Upper lobe of left lung (tissue), 6 donors: ENCODE data around the gene ELL3. TPM values are rescaled to one million over a fixed set of nuclear protein-coding genes. Genes with fewer than 3 reads are reported as not detected.
"Not testable (repeated sequence)": the region's sequence is repeated elsewhere in the genome, so short reads cannot be mapped to it uniquely, and the experiment has no call there.

Experiments
- ATAC-seq, 2 donors: fragments of 200-7000 bp; cut with Tn5 transposase; one replicate each; pipeline ENCODE4 v1.9.1; 2022; ENCODE audit warnings: mild to moderate bottlenecking in 2 of 2, moderate library complexity in 2 of 2; ENCODE audit not compliant: low FRiP score in 2 of 2
- DNase-seq, 2 donors: peaks; one replicate each; pipeline ENCODE4 v3.0.0-alpha.2; 2019 to 2020
- H3K27ac ChIP-seq, 4 donors: fragments of 200-600 bp; sonication (generic); one replicate each; pipeline ENCODE4 v1.5.1; 2016 to 2019
- H3K27me3 ChIP-seq, 4 donors: fragments of 200-600 bp; sonication (generic); one replicate each; pipeline ENCODE4 v1.5.1; 2017 to 2019
- H3K36me3 ChIP-seq, 4 donors: fragments of 200-600 bp; sonication (generic); one replicate each; pipeline ENCODE4 v1.5.1; 2016 to 2019
- H3K4me1 ChIP-seq, 4 donors: fragments of 200-600 bp; sonication (generic); one replicate each; pipeline ENCODE4 v1.5.1; 2018 to 2019
- H3K4me3 ChIP-seq, 4 donors: fragments of 200-600 bp; sonication (generic); one replicate each; pipeline ENCODE4 v1.5.1; 2017 to 2019; ENCODE audit warnings: mild to moderate bottlenecking in 2 of 4, moderate library complexity in 1 of 4
- H3K9me3 ChIP-seq, 4 donors: fragments of 200-600 bp; sonication (generic); one replicate each; pipeline ENCODE4 v1.5.1; 2018 to 2019
- CTCF ChIP-seq, 6 experiments: fragments of 450-650 bp in 4 of 6; fragments of 200-600 bp in 2 of 6; sonication (generic) in 2 of 6; IDR thresholded peaks; one replicate each; pipeline ENCODE4 v1.5.1; 2016 to 2019; ENCODE audit warnings: antibody characterized with exemption in 6 of 6
- EP300 ChIP-seq, 4 donors: sonication (generic); formaldehyde crosslinking; IDR thresholded peaks; one replicate each; pipeline ENCODE4 v1.5.1; 2017; ENCODE audit warnings: antibody characterized with exemption in 4 of 4, control low read depth in 2 of 4
- POLR2A ChIP-seq, 4 donors: fragments of 450-650 bp; IDR thresholded peaks; one replicate each; pipeline ENCODE4 v1.5.1; 2016 to 2017; ENCODE audit warnings: antibody characterized with exemption in 4 of 4, mild to moderate bottlenecking in 2 of 4
- POLR2AphosphoS5 ChIP-seq, 2 donors: sonication (generic); formaldehyde crosslinking; IDR thresholded peaks; one replicate each; pipeline ENCODE4 v1.5.1; 2017; ENCODE audit warnings: antibody characterized with exemption in 2 of 2
- WGBS, 2 donors: methylation state at CpG; one replicate each; pipeline ENCODE4 v1.1.5; 2017 to 2018; 5-methylcytosine and 5-hydroxymethylcytosine counted together
- total RNA-seq, 6 donors: library from RNA; depleted of rRNA in 4 of 6; stranded (reverse); fragments of >200 nt in 4 of 6; gene quantifications; one replicate each; pipeline versions ENCODE4 v1.1.0 to v1.2.1, GENCODE V29; 2016 to 2021
- donor health status: DM: no; HTN: no; CAD: no; lungs with moderate emphysema.
- donor health status: DM: no; HTN: yes; CAD: no; lungs with severe emphysema.

The ELL3 gene
- total RNA-seq, 6 donors from 2014 or later = 1.7 to 8.4 (median 4.3) TPM

- peaks cover 36 to 100% (median 93%) of the 10 kb centered on the region in 4 donors for H3K36me3 ChIP-seq
- H3K9me3 ChIP-seq = no peaks in the 10 kb centered on the region
- no peaks in the 10 kb centered on the region for H3K27me3 ChIP-seq
- DNase-seq (no peak), ATAC-seq (peak in 1 of 2 donors; percentile 44)
- 87 to 88% methylated on average over 6 of the region's 6 CpGs for WGBS, 2 donors
- H3K27ac ChIP-seq = peak overlapping the region in 1 of 4 donors; percentile 16
- no peak overlapping the region for H3K4me3 ChIP-seq
- TF ChIP-seq POLR2AphosphoS5 (IDR thresholded peaks at IDR 0.05) (no peak), POLR2A (IDR thresholded peaks at IDR 0.05) (no peak), EP300 (IDR thresholded peaks at IDR 0.05) (no peak)
- H3K4me1 ChIP-seq = no peaks in the 10 kb centered on the region
Observed at GRCh38 chr15:43808960-43809678, 32.4 kb upstream of the ELL3 start.

DNA sequence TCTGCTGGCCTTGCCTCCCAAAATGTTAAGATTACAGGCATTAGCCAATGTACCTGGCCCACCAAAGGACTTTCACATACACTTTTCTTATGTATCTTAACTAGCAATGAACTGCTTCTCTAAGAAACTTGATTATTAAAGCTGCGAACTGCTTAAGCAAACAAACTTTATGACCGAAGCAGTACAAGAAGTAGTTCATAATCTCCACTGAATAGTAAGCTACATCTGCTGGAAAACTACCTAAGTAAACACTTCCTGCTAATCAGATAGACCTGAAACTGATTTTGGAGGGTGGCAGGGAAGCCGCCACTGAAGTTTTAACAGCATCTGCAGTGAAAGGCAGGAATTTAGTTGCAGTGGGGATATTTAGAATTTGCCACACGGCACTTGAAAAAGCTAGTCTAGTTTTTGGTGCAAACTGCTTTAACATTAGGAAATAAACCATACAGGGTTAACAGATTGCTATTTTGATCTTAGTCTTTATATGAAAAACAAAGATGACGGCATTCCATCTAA is 31.7 kb upstream of the ELL3 start:
- H3K4me3 ChIP-seq = no peak overlapping the region
- H3K27ac ChIP-seq = no peak overlapping the region
- 92 to 96% methylated on average over 5 of the region's 5 CpGs for WGBS, 2 donors
- no peaks in the 10 kb centered on the region for H3K27me3 ChIP-seq
- TF ChIP-seq EP300 (IDR thresholded peaks at IDR 0.05) (no peak), CTCF (IDR thresholded peaks at IDR 0.05) (no peak), POLR2A (IDR thresholded peaks at IDR 0.05) (no peak), POLR2AphosphoS5 (IDR thresholded peaks at IDR 0.05) (no peak)
- H3K9me3 ChIP-seq = no peaks in the 10 kb centered on the region
- peaks cover 31 to 100% (median 90%) of the 10 kb centered on the region in 4 donors for H3K36me3 ChIP-seq
- H3K4me1 ChIP-seq = no peaks in the 10 kb centered on the region
- DNase-seq (no peak), ATAC-seq (no peak)

- not testable (repeated sequence) for DNase-seq, H3K27ac ChIP-seq, H3K4me3 ChIP-seq, ATAC-seq, H3K27me3 ChIP-seq, H3K9me3 ChIP-seq
- WGBS, 2 donors = 93 to 98% methylated on average over 5 to 7 of the region's 7 CpGs
- Histone ChIP-seq H3K36me3 (peaks cover 10 to 81% (median 49%) of the 10 kb centered on the region in 4 donors), H3K4me1 (peaks cover 28 to 33% (median 30%) of the 10 kb centered on the region in 4 donors)
Observed at GRCh38 chr15:43802676-43803075, 25.9 kb upstream of the ELL3 start.

- Histone ChIP-seq H3K36me3 (peaks cover 13 to 81% (median 41%) of the 10 kb centered on the region in 4 donors), H3K4me3 (peak within 1 kb of the TSS; percentile 80 to 93 (median 87)), H3K27me3 (no peaks in the 10 kb centered on the region), H3K9me3 (no peaks in the 10 kb centered on the region), H3K4me1 (peaks cover 32 to 50% (median 37%) of the 10 kb centered on the region in 4 donors), H3K27ac (peak within 1 kb of the TSS; percentile 80 to 92 (median 84))
- TF ChIP-seq POLR2AphosphoS5 (IDR thresholded peaks at IDR 0.05) (peak; percentile 87 to 90), POLR2A (IDR thresholded peaks at IDR 0.05) (peak in 3 of 4 donors; percentile 41 to 76 (median 62)), EP300 (IDR thresholded peaks at IDR 0.05) (no peak), CTCF (IDR thresholded peaks at IDR 0.05) (no peak)
- ATAC-seq (peak; percentile 96 to 97), DNase-seq (peak; percentile 95 to 96)
- 8 to 16% methylated on average over 24 to 44 of the region's 44 CpGs for WGBS, 2 donors
Observed at GRCh38 chr15:43800286-43801141, 23.7 kb upstream of the ELL3 start, which contains the start of gene HYPK. TSS of gene HYPK (plus strand) at chr15:43800599. CDS start at chr15:43800623, 24 bp downstream.

- Histone ChIP-seq H3K4me1 (peaks cover 38 to 56% (median 42%) of the 10 kb centered on the region in 4 donors), H3K36me3 (peaks cover 10 to 81% (median 40%) of the 10 kb centered on the region in 4 donors), H3K9me3 (no peaks in the 10 kb centered on the region), H3K27me3 (no peaks in the 10 kb centered on the region), H3K27ac (peak within 1 kb of the TSS; percentile 80 to 92 (median 84)), H3K4me3 (peak within 1 kb of the TSS; percentile 80 to 93 (median 87))
- TF ChIP-seq EP300 (IDR thresholded peaks at IDR 0.05) (no peak), CTCF (IDR thresholded peaks at IDR 0.05) (no peak), POLR2A (IDR thresholded peaks at IDR 0.05) (no peak), POLR2AphosphoS5 (IDR thresholded peaks at IDR 0.05) (no peak)
- DNase-seq (peak in 1 of 2 donors; percentile 74), ATAC-seq (peak in 1 of 2 donors; percentile 2)
- WGBS, 2 donors = 96 to 98% methylated on average over 7 to 8 of the region's 8 CpGs
Observed at GRCh38 chr15:43799945-43800285, 23.1 kb upstream of the ELL3 start, which contains the start of gene SERINC4. TSS of gene SERINC4 (minus strand) at chr15:43800220. CDS start at chr15:43799986, 234 bp downstream.
